Measurements from ENCODE around the gene CALHM2. TPM values are rescaled to one million over a fixed set of nuclear protein-coding genes. Genes with fewer than 3 reads are reported as not detected.

Gene CALHM2
- total and polyA plus RNA-seq, 12 donors, result 3.8 to 56.8 (median 34.9) TPM

- TF ChIP-seq CTCF (IDR thresholded peaks at IDR 0.05) (no peak), POLR2A (IDR thresholded peaks at IDR 0.05) (no peak)
- Histone ChIP-seq H3K27me3 (no peaks in the 10 kb centered on the region), H3K27ac (peak overlapping the region; percentile 51 to 96 (median 93)), H3K36me3 (replicated peaks in 1 of 2) (peaks cover 0 to 84% of the 10 kb centered on the region in 2 donors), H3K9me3 (replicated peaks in 1 of 3) (no peaks in the 10 kb centered on the region), H3K4me1 (replicated peaks in 1 of 2) (peaks cover 44 to 79% of the 10 kb centered on the region in 2 donors), H3K4me3 (no peak overlapping the region)
- intact Hi-C loops (cut with DNase I), result no loop called here
- DNase-seq, result no peak
- 70 to 86% (median 74%) methylated on average over 6 to 9 of the region's 9 CpGs for WGBS, 4 donors
Measured at GRCh38 chr10:103445366-103445765, 6.8 kb downstream of the CALHM2 start.

GRCh38 chr10:103444478-103444877 is 7.7 kb downstream of the CALHM2 start:
- intact Hi-C loops (cut with DNase I), result no loop called here
- Histone ChIP-seq H3K27me3 (no peaks in the 10 kb centered on the region), H3K9me3 (replicated peaks in 1 of 3) (no peaks in the 10 kb centered on the region), H3K36me3 (replicated peaks in 1 of 2) (peaks cover 0 to 83% of the 10 kb centered on the region in 2 donors), H3K4me1 (replicated peaks in 1 of 2) (peaks cover 43 to 71% of the 10 kb centered on the region in 2 donors), H3K4me3 (no peak overlapping the region), H3K27ac (peak overlapping the region in 3 of 5 donors; percentile 93 to 96 (median 95))
- TF ChIP-seq POLR2A (IDR thresholded peaks at IDR 0.05) (no peak), CTCF (IDR thresholded peaks at IDR 0.05) (no peak)
- no peak for DNase-seq
- 52 to 77% (median 64%) methylated on average over 8 to 10 of the region's 10 CpGs for WGBS, 4 donors

- TF ChIP-seq CTCF (IDR thresholded peaks at IDR 0.05), result no peak
- TF ChIP-seq POLR2A (IDR thresholded peaks at IDR 0.05), result no peak
- DNase-seq, result no peak
- WGBS, 4 donors, result 84 to 95% (median 92%) methylated on average over 12 to 23 of the region's 23 CpGs
- H3K27me3 ChIP-seq, result no peaks in the 10 kb centered on the region
- peak overlapping the region in 1 of 5 donors; percentile 95 for H3K27ac ChIP-seq
- H3K9me3 ChIP-seq (replicated peaks in 1 of 3), result no peaks in the 10 kb centered on the region
- intact Hi-C loops (cut with DNase I), result no loop called here
- H3K36me3 ChIP-seq (replicated peaks in 1 of 2), result peaks cover 0 to 83% of the 10 kb centered on the region in 2 donors
- no peak overlapping the region for H3K4me3 ChIP-seq
- H3K4me1 ChIP-seq (replicated peaks in 1 of 2), result peaks cover 36 to 62% of the 10 kb centered on the region in 2 donors
Measured at GRCh38 chr10:103443475-103444185, 8.5 kb downstream of the CALHM2 start.

GRCh38 chr10:103442031-103442461 is 10.1 kb downstream of the CALHM2 start:
- Histone ChIP-seq H3K4me3 (no peak overlapping the region), H3K36me3 (replicated peaks in 1 of 2) (peaks cover 0 to 83% of the 10 kb centered on the region in 2 donors), H3K9me3 (replicated peaks in 1 of 3) (no peaks in the 10 kb centered on the region), H3K27ac (peak overlapping the region; percentile 51 to 89 (median 80)), H3K4me1 (replicated peaks in 1 of 2) (peaks cover 36 to 46% of the 10 kb centered on the region in 2 donors), H3K27me3 (no peaks in the 10 kb centered on the region)
- 40 to 53% (median 45%) methylated on average over 9 to 13 of the region's 13 CpGs for WGBS, 4 donors
- TF ChIP-seq CTCF (IDR thresholded peaks at IDR 0.05), result no peak
- TF ChIP-seq POLR2A (IDR thresholded peaks at IDR 0.05), result peak in 1 of 2 donors; percentile 73
- DNase-seq, result peak; percentile 79 to 93 (median 91)
- intact Hi-C loops (cut with DNase I), result no loop called here
